Renal cortex interstitium (tissue), 15 donors: Measurements from ENCODE around the gene RAB30. TPM values are rescaled to one million over a fixed set of nuclear protein-coding genes. Genes with fewer than 3 reads are reported as not detected.

Experiments
- DNase-seq, 11 donors: peaks; one replicate each; pipeline ENCODE4 v3.0.0-alpha.2; 2013; ENCODE audit warnings: low read depth in 9 of 11, low spot score in 4 of 11; ENCODE audit errors: extremely low read depth in 1 of 11
- long read RNA-seq, 16 experiments: transcript quantifications; one replicate each; lab custom pipeline, GENCODE V29; 2026
- polyA plus RNA-seq, 3 donors: library from polyadenylated mRNA; unstranded; fragments of 120-200 nt; gene quantifications; one replicate each; pipeline ENCODE4 v1.2.1, GENCODE V29; 2013; ENCODE audit not compliant: insufficient read length in 3 of 3

Gene RAB30
- polyA plus RNA-seq = 1 to 10 TPM; 7.6 to 7.9 (median 7.7) TPM
- long read RNA-seq, donor 1 = 0 reads
- long read RNA-seq, donor 2, partial matches to known transcripts = 0 of 4 reads
- long read RNA-seq, donor 2, other reads (novel, unspliced or antisense) = 0 of 4 reads
- long read RNA-seq, donor 3, partial matches to known transcripts = 0 of 2 reads
- long read RNA-seq, donor 3, other reads (novel, unspliced or antisense) = 0 of 2 reads
- long read RNA-seq, donor 4, full-length matches to known transcripts = 3 of 3 reads
- long read RNA-seq, donor 4, partial matches to known transcripts = 0 of 3 reads
- long read RNA-seq, donor 4, other reads (novel, unspliced or antisense) = 0 of 3 reads
- long read RNA-seq, donor 5 = 0 reads
- long read RNA-seq, donor 6, partial matches to known transcripts = 0 of 3 reads
- long read RNA-seq, donor 6, other reads (novel, unspliced or antisense) = 0 of 3 reads
- long read RNA-seq, donor 7, partial matches to known transcripts = 10 of 10 reads
- long read RNA-seq, donor 7, other reads (novel, unspliced or antisense) = 0 of 10 reads
- long read RNA-seq, donor 8, partial matches to known transcripts = 0 of 1 reads
- long read RNA-seq, donor 8, other reads (novel, unspliced or antisense) = 0 of 1 reads
- long read RNA-seq, donor 9, partial matches to known transcripts = 0 of 2 reads
- long read RNA-seq, donor 9, other reads (novel, unspliced or antisense) = 0 of 2 reads
- long read RNA-seq, donor 10, partial matches to known transcripts = 0 of 1 reads
- long read RNA-seq, donor 10, other reads (novel, unspliced or antisense) = 0 of 1 reads
- long read RNA-seq, donor 11 = 0 reads
- long read RNA-seq, donor 12 = 0 reads
- long read RNA-seq, donor 13 = 0 reads
- long read RNA-seq, donor 14, partial matches to known transcripts = 0 of 1 reads
- long read RNA-seq, donor 14, other reads (novel, unspliced or antisense) = 0 of 1 reads
- long read RNA-seq, donor 15 = 0 reads
- long read RNA-seq, donor 16, full-length matches to known transcripts = 4 of 4 reads
- long read RNA-seq, donor 16, partial matches to known transcripts = 0 of 4 reads
- long read RNA-seq, donor 16, other reads (novel, unspliced or antisense) = 0 of 4 reads

- DNase-seq = peak; percentile 98 to 100 (median 100)
These were observed at the start of gene RAB30 for GRCh38 chr11:83071567-83072349. TSS of gene RAB30 (minus strand) at chr11:83071897. CDS start at chr11:82997316, 74,581 bp downstream.

GRCh38 chr11:83120327-83120726, 48.6 kb upstream of the RAB30 start:
- no peak for DNase-seq

DNA sequence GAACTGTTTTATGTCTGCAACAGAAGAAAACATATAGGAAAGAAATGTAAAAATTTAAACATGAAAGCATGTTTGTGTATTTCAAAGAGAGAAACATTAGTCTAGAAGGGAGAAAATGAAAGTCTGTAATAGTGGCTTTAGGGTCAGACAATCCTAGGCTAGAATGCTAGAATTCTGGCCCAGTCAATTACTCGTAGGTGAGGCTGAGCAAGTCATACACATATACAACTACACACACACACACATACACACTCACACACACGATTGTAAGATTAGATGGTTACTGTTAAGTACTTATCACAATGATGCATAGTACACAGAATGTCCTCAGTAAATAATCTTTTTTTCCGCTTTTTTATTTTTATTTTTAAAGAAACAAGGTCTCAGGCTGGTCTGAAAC, 47.5 kb upstream of the RAB30 start:
- no peak for DNase-seq

- no peak for DNase-seq
These were observed 47.1 kb upstream of the RAB30 start for GRCh38 chr11:83118814-83119213.

DNA sequence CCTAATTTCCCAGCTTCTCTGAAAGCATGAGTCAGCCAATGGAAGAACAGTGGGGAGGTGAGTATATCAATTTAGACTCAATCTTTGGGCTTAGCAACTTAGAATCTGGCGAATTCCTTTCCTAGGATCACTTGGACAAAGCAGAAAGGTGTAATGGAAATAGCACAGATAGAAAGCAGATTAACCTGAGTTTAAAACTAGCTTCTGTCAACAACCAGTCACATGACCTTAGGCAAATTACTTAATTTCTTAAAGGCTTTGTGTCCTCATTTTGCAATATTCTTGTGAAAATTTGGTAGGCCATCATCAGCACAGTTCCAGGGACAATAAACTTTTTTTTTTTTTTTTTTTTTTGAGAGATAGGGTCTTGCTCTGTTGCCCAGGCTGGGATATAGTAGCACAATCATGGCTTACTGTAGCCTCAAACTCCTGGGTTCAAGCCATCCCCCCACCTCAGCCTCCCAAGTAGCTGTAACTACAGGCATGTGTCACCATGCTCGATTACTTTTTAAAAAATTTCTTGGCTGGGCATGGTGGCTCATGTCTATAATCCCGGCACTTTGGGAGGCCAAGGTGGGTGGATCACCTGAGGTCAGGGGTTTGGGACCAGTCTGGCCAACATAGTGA, 44.4 kb upstream of the RAB30 start:
- no peak for DNase-seq

DNA sequence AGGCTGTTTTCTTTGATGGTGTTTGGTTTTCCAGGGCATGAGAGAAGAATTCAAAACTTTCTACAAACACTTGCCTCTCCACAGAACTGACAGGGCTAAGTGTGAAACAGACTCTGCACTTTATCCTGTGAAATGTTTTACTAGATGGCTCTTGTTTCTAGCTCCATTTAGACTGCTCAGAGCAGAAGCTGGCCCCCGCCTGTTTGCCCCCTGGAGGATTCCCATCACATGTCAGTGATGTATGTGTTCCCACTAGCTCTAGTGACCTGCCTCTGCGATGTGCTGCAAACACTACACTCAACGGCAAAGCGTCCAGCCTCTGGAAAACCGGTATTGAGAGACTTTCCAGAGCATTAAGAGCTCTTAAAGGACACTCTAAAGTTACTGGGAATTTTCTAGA, 43.9 kb upstream of the RAB30 start:
- no peak for DNase-seq

GRCh38 chr11:83115026-83115425, 43.3 kb upstream of the RAB30 start:
- DNase-seq = no peak

GRCh38 chr11:83112886-83113285, 41.2 kb upstream of the RAB30 start:
- DNase-seq = no peak

DNA sequence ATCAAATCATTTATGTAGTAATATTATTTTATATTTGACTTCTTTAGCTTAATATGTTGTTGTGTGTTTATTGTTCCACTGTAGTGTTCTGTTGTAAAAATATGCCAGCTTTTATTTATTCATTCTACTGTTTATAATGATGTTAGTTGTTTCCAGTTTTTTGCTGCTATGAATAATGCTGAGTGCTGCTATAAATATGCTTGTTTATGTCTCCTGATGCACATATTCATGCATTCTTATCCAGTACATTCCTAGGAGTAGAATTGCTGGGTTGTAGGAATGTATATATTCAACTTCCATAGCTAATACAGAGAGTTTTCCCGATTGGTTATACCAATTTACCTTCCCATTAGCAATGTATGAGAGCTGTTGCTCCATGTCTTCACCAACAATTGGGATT, 33.5 kb upstream of the RAB30 start:
- DNase-seq = no peak

DNA sequence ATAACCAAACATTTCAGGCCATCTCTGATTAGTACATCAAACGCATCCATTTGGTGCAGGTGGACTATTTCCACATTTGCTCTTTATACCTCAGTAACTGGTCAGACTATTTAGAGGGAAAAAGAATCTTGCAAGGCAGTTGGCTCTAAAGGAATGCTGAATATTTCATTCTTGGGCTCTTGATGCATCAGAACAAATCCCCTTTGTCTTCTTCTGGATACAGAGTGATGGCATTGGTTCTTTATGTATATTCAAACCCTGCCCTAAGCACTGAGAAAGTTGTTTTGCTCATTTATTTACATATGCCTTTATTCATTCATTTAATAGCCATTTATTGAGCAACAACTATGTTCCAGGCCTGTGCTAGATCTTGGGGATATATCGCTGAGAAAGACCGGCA, 31.1 kb upstream of the RAB30 start:
- no peak for DNase-seq

DNA sequence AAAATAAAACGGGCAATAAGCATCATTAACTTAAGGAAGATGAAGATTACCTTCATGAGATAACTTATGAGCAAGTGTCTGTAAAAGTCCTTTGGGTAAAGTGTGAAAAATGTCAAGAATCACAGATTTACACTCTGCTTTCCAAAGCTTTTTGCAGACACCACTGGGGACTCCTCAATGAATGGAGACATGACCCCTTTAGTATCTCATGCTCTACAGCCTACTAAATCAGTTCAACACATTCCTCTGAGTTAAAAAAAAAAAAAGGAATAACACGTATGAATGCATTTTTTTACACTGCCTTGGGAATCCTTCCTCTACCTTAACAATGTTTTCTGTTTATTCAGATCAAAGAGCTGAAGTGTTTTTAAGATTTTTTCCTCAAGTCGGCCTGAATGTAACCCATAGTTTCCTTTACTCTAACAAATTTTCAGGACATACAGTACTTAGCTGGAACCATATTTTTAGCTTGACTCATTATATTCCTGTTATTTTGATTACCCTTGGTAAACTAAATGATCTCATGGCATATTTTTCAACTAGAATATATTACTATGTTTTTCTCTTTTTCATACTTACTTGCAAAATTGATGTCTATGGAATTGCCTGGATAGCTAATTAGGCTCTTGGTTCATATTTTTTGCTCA, 25.9 kb upstream of the RAB30 start:
- DNase-seq = no peak

GRCh38 chr11:83093634-83094033, 21.9 kb upstream of the RAB30 start:
- no peak for DNase-seq

- peak in 10 of 11 donors; percentile 21 to 71 (median 42) for DNase-seq
These were observed 21.0 kb upstream of the RAB30 start for GRCh38 chr11:83092488-83093384.

- DNase-seq = no peak
These were observed 17.3 kb upstream of the RAB30 start for GRCh38 chr11:83088965-83089364.

DNA sequence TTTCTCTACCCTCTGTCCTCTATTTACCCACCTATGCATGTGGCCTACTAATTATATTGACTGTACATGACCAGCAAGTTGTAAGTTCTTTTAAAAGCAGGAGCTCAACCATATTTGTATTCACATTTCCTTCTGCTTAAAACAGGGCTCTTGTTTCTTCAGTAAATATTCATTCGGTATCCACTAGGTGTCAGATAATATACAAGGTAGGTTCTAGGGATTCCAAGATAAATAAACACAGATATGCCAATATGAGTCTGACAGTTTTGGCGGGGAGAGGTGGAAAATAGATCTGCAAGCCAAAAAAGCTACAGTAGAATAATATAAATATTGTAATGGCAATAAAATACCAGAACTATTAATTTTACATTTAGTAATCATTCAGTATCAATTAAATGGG, 15.3 kb upstream of the RAB30 start:
- DNase-seq = no peak

- DNase-seq = no peak
These were observed 8.1 kb upstream of the RAB30 start for GRCh38 chr11:83079820-83080219.

DNA sequence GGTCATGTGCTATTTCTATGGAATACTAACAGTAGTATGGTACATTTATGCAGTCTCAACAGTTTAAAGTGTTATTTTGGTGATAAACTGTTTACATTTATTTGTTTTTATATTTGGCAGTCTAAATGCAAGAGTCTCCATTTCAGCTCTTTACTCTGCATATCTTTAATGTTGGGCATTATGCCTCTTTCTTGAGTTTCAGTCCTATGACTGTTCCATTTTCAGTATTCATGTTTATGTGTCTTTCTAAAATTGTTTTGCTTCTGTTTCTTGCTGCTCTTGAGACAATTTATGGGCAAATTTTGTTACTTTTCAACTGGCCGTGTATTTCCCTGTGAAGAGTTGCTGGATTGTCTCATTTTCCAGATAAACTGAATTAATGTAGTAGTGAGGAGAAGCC, 6.6 kb upstream of the RAB30 start:
- no peak for DNase-seq
